Right lobe of liver (tissue), 6 donors: Measurements from ENCODE around the gene DCP2. TPM values are rescaled to one million over a fixed set of nuclear protein-coding genes. Genes with fewer than 3 reads are reported as not detected.
"Not testable (repeated sequence)": the region's sequence is repeated elsewhere in the genome, so short reads cannot be mapped to it uniquely, and the experiment has no call there.

Source experiments
- ATAC-seq, 4 donors: fragments of 200-7000 bp; cut with Tn5 transposase; one replicate each; pipeline ENCODE4 v1.9.1; 2020; ENCODE audit warnings: mild to moderate bottlenecking in 4 of 4, moderate library complexity in 4 of 4
- DNase-seq, 3 donors: peaks; one replicate each; pipeline ENCODE4 v3.0.0-alpha.2; 2020
- H3K27ac ChIP-seq, 3 donors: fragments of 200-600 bp; one replicate each; pipeline ENCODE4 v1.8.0; 2022
- H3K27me3 ChIP-seq, 2 donors: fragments of 200-600 bp; one replicate each; pipeline ENCODE4 v1.8.0; 2022
- H3K36me3 ChIP-seq, 4 donors: fragments of 200-600 bp; sonication (generic) in 1 of 4; one replicate each; pipeline versions ENCODE4 v1.5.1 to v1.8.0; 2017 to 2022; ENCODE audit warnings: control low read depth in 1 of 4
- H3K4me1 ChIP-seq, 4 donors: fragments of 200-600 bp; sonication (generic) in 1 of 4; one replicate each; pipeline versions ENCODE4 v1.5.1 to v1.8.0; 2017 to 2022; ENCODE audit warnings: control low read depth in 1 of 4
- H3K4me3 ChIP-seq, 3 donors: fragments of 200-600 bp; one replicate each; pipeline ENCODE4 v1.8.0; 2022
- H3K9me3 ChIP-seq, 4 donors: fragments of 200-600 bp; sonication (generic) in 1 of 4; one replicate each; pipeline versions ENCODE4 v1.5.1 to v1.8.0; 2017 to 2022; ENCODE audit warnings: control low read depth in 1 of 4
- CTCF ChIP-seq, 4 donors: fragments of 200-600 bp in 3 of 4; fragments of 450-650 bp in 1 of 4; IDR thresholded peaks; one replicate each; pipeline versions ENCODE4 v1.5.1 to v1.8.0; 2016 to 2022; ENCODE audit warnings: antibody characterized with exemption in 4 of 4, mild to moderate bottlenecking in 2 of 4
- POLR2A ChIP-seq: fragments of 450-650 bp; IDR thresholded peaks from one replicate; pipeline ENCODE4 v1.6.1; 2017; ENCODE audit warnings: antibody characterized with exemption, mild to moderate bottlenecking
- WGBS: methylation state at CpG from one replicate; pipeline ENCODE4 v1.1.6; 2018; ENCODE audit warnings: low coverage, low lambda C conversion rate; ENCODE audit not compliant: insufficient coverage; ENCODE audit errors: missing lambda C conversion rate; 5-methylcytosine and 5-hydroxymethylcytosine counted together
- intact Hi-C, 2 donors: fragments of 100-400 bp; cut with DNase I; formaldehyde crosslinking; loops; one replicate each; pipeline versions ENCODE4 v1.11.2 to v1.14.1; 2022
- total RNA-seq, 6 experiments: library from RNA; depleted of rRNA in 2 of 6; stranded (reverse); fragments of >200 nt in 2 of 6; fragmentation: NEBNext Ultra II Directional in 3 of 6; extraction: Animal tissue kit (Norgen Biotek cat#: 25700) in 3 of 6; gene quantifications; one replicate each; pipeline versions ENCODE4 v1.1.0 to v1.2.4, GENCODE V29; 2016 to 2023
- donor health status: DM: no; HTN: yes; CAD: no.
- donor health status: DM: no; HTN: no; CAD: no.
- donor health status: DM: no; HTN: no; CAD: no.
- donor health status: DM: no; HTN: yes; CAD: no.
- donor health status: DM: no; HTN: yes; CAD: no.

Gene DCP2
- total RNA-seq, 6 experiments from 2014 or later: 12.0 to 20.8 (median 14.6) TPM

GRCh38 chr5:112960863-112961504 is 15.6 kb upstream of the DCP2 start:
- DNase-seq (no peak), ATAC-seq (no peak)
- Histone ChIP-seq H3K4me3 (no peak overlapping the region), H3K27me3 (no peaks in the 10 kb centered on the region), H3K36me3 (no peaks in the 10 kb centered on the region), H3K27ac (no peak overlapping the region), H3K4me1 (peaks cover 0 to 26% (median 8%) of the 10 kb centered on the region in 4 donors), H3K9me3 (no peaks in the 10 kb centered on the region)
- 82% methylated on average over 6 of the region's 6 CpGs for WGBS
- TF ChIP-seq POLR2A (no peak), CTCF (IDR thresholded peaks at IDR 0.05) (no peak)
- intact Hi-C loops: no loop called here

GRCh38 chr5:112963374-112963733 is 13.2 kb upstream of the DCP2 start:
- H3K4me1 ChIP-seq, ATAC-seq, H3K27ac ChIP-seq, DNase-seq, H3K27me3 ChIP-seq, H3K9me3 ChIP-seq, H3K4me3 ChIP-seq, H3K36me3 ChIP-seq, intact Hi-C loops: not testable (repeated sequence)
- WGBS: 100% methylated on average over 1 of the region's 3 CpGs

GRCh38 chr5:112965733-112966306 is 10.8 kb upstream of the DCP2 start:
- Histone ChIP-seq H3K36me3 (no peaks in the 10 kb centered on the region), H3K27me3 (no peaks in the 10 kb centered on the region), H3K9me3 (no peaks in the 10 kb centered on the region), H3K4me1 (no peaks in the 10 kb centered on the region), H3K27ac (no peak overlapping the region), H3K4me3 (no peak overlapping the region)
- WGBS: 82% methylated on average over 6 of the region's 8 CpGs
- DNase-seq: no peak
- ATAC-seq: no peak
- intact Hi-C loops: no loop called here
- no peak for TF ChIP-seq POLR2A
- no peak for TF ChIP-seq CTCF (IDR thresholded peaks at IDR 0.05)

GRCh38 chr5:112967520-112968083 is 9.0 kb upstream of the DCP2 start:
- DNase-seq (no peak), ATAC-seq (no peak)
- intact Hi-C loops: no loop called here
- Histone ChIP-seq H3K27ac (no peak overlapping the region), H3K4me3 (no peak overlapping the region), H3K27me3 (no peaks in the 10 kb centered on the region), H3K36me3 (no peaks in the 10 kb centered on the region), H3K9me3 (no peaks in the 10 kb centered on the region), H3K4me1 (no peaks in the 10 kb centered on the region)
- TF ChIP-seq CTCF (IDR thresholded peaks at IDR 0.05) (no peak), POLR2A (no peak)
- 86% methylated on average over 6 of the region's 6 CpGs for WGBS

- TF ChIP-seq POLR2A (no peak), CTCF (IDR thresholded peaks at IDR 0.05) (no peak)
- H3K9me3 ChIP-seq: no peaks in the 10 kb centered on the region
- H3K36me3 ChIP-seq: no peaks in the 10 kb centered on the region
- no peak overlapping the region for H3K27ac ChIP-seq
- WGBS: 69% methylated on average over 4 of the region's 5 CpGs
- ATAC-seq (no peak), DNase-seq (no peak)
- H3K4me1 ChIP-seq: no peaks in the 10 kb centered on the region
- H3K4me3 ChIP-seq: no peak overlapping the region
- intact Hi-C loops: no loop called here
- H3K27me3 ChIP-seq: no peaks in the 10 kb centered on the region
These were observed 8.0 kb upstream of the DCP2 start for GRCh38 chr5:112968411-112969106.
